Measurements from ENCODE around the gene FRMPD1. TPM values are rescaled to one million over a fixed set of nuclear protein-coding genes. Genes with fewer than 3 reads are reported as not detected.
A peak's percentile ranks its signal among the peaks of the same experiment; 100 is the strongest.

Gene FRMPD1
- total and polyA plus RNA-seq, 2 of the 13 experiments (the other 11 are each of a cell fraction or from before 2014, with no cell fraction given), result not detected

DNA sequence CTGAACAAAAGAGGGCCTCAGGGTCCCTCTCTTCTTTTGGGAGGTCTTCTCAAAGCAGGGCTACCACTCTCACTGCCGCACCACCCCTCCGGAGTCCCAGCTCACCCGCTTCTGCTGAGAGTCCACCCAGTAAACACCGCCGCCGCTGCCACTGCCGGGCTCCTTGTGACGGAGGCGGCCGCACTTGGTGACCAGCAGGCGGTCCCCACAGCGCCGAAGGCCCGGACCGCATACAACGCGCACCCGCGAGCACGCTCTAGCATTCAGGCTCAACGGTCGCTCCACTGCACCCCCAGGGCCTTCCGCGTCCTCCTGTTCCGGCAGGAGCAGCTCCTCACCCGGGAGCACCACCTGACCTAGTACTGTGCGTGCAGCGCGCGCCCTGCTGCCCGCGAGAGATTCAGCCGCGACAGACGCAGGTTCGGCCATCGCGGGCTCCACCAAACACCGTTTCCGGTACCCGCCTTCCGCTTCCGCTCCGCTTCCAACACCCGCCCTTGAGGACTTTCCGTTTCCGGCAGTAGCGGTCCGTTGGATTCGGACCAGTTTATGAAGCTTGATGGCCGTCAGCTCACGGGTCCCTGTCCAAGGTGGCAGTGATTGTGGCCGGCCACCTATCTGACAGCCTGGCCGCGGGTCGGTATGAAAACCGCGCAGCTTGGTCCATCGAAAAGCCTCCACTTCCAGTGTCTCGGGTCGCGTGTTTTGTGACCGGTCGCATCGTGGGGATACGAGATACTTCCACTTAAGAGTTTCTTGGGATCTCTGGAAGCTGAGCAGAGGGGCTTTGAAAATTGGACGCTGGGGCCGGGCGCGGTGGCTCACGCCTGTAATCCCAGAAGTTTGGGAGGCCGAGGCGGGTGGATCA lies 134.1 kb downstream of the FRMPD1 start, which contains the start of gene EXOSC3 (continued):
- TF ChIP-seq ZNF33A (CRISPR knock-in tag; IDR thresholded peaks at IDR 0.05; ENCODE audit: borderline replicate concordance) (no peak; the same call in 1 of the 2 replicates), HOXA3 (CRISPR knock-in tag; IDR thresholded peaks at IDR 0.05) (peak; percentile 91), CCDC6 (CRISPR knock-in tag; IDR thresholded peaks at IDR 0.05) (peak; percentile 48; the same call in 1 of the 2 replicates), HMGA1 (CRISPR knock-in tag; conservative IDR thresholded peaks at IDR 0.05) (no peak), ZNF780A (CRISPR knock-in tag; IDR thresholded peaks at IDR 0.05) (no peak), GTF2F1 (IDR thresholded peaks at IDR 0.05; ENCODE audit: low read length) (no peak), ZNF770 (CRISPR knock-in tag; IDR thresholded peaks at IDR 0.05) (no peak), ZNF263 (CRISPR knock-in tag; IDR thresholded peaks at IDR 0.05) (peak; percentile 99), ERF (CRISPR knock-in tag; IDR thresholded peaks at IDR 0.05) (peak; percentile 75), ZBTB7B (CRISPR knock-in tag; IDR thresholded peaks at IDR 0.05) (no peak), AGO2 (optimal IDR thresholded peaks at IDR 0.05; ENCODE audit: low read depth, low read length) (peak; percentile 85), SKIL (CRISPR knock-in tag; IDR thresholded peaks at IDR 0.05; ENCODE audit: borderline replicate concordance) (no peak), ZBTB1 (CRISPR knock-in tag; IDR thresholded peaks at IDR 0.05; ENCODE audit: borderline replicate concordance) (peak; percentile 61; the same call in 1 of the 2 replicates), REPIN1 (CRISPR knock-in tag; IDR thresholded peaks at IDR 0.05; ENCODE audit: borderline replicate concordance, low read depth) (peak; percentile 79; the same call in 1 of the 2 replicates), POLR2A (IDR thresholded peaks at IDR 0.05; ENCODE audit: insufficient read depth in 1 of 2, low read depth in 2 of 2, low read length in 2 of 2) (peak; percentile 95 to 96), THAP7 (CRISPR knock-in tag; IDR thresholded peaks at IDR 0.05) (peak; percentile 82; the same call in 1 of the 2 replicates), SETDB1 (CRISPR knock-in tag; IDR thresholded peaks at IDR 0.05; ENCODE audit: borderline replicate concordance) (no peak), CREBL2 (CRISPR knock-in tag; IDR thresholded peaks at IDR 0.05; ENCODE audit: borderline replicate concordance) (peak; percentile 42; the same call in 1 of the 2 replicates), PITX1 (CRISPR knock-in tag; IDR thresholded peaks at IDR 0.05) (peak; percentile 11; the same call in 1 of the 2 replicates), SIN3A (IDR thresholded peaks at IDR 0.05; ENCODE audit: borderline replicate concordance, low read depth, low read length) (peak; percentile 81; the same call in 1 of the 2 replicates), ZNF878 (CRISPR knock-in tag; IDR thresholded peaks at IDR 0.05) (no peak; the same call in 1 of the 2 replicates)
- TF ChIP-seq, protein P1, sequence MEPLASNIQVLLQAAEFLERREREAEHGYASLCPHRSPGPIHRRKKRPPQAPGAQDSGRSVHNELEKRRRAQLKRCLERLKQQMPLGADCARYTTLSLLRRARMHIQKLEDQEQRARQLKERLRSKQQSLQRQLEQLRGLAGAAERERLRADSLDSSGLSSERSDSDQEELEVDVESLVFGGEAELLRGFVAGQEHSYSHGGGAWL (CRISPR knock-in tag; IDR thresholded peaks at IDR 0.05), result peak; percentile 72
- TF ChIP-seq, protein P2, sequence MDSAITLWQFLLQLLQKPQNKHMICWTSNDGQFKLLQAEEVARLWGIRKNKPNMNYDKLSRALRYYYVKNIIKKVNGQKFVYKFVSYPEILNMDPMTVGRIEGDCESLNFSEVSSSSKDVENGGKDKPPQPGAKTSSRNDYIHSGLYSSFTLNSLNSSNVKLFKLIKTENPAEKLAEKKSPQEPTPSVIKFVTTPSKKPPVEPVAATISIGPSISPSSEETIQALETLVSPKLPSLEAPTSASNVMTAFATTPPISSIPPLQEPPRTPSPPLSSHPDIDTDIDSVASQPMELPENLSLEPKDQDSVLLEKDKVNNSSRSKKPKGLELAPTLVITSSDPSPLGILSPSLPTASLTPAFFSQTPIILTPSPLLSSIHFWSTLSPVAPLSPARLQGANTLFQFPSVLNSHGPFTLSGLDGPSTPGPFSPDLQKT (CRISPR knock-in tag; IDR thresholded peaks at IDR 0.05; ENCODE audit: borderline replicate concordance), result no peak

Data from HepG2 (cell line).